GM12878 (cell line): ENCODE data around the gene RRP15.

Experiments used
- ASH2L ChIP-seq: fragments of 300-600, 200-600 bp; sonication (generic); IDR thresholded peaks from 2 replicates; pipeline ENCODE4 v1.6.1; 2017; ENCODE audit warnings: low read depth, mild to moderate bottlenecking, borderline replicate concordance
- CTCF ChIP-seq, 3 experiments: IDR thresholded peaks in 2 of 3; conservative IDR thresholded peaks in 1 of 3; 2 replicates each; pipeline ENCODE4 v1.5.1; 2011; ENCODE audit warnings: low read depth in 3 of 3, low read length in 3 of 3, mild to moderate bottlenecking in 3 of 3, control low read depth in 2 of 3, moderate library complexity in 2 of 3, inconsistent platforms in 1 of 3, mixed read lengths in 1 of 3; ENCODE audit not compliant: control insufficient read depth in 2 of 3, insufficient read depth in 1 of 3; ENCODE audit errors: extremely low read depth in 1 of 3
- EZH2 ChIP-seq: IDR thresholded peaks from 2 replicates; pipeline ENCODE4 v1.6.1; 2012; ENCODE audit warnings: low read depth, mild to moderate bottlenecking, control low read depth, inconsistent platforms, low read length, borderline replicate concordance; ENCODE audit not compliant: control insufficient read depth
- FOXM1 ChIP-seq: IDR thresholded peaks from 2 replicates; pipeline ENCODE4 v1.6.1; 2012; ENCODE audit warnings: low read depth, mild to moderate bottlenecking, inconsistent platforms, low read length, moderate library complexity
- GABPA ChIP-seq: IDR thresholded peaks from 2 replicates; pipeline ENCODE4 v1.6.1; 2014; ENCODE audit warnings: antibody characterized with exemption, low read depth, mild to moderate bottlenecking, inconsistent platforms
- JUND ChIP-seq: IDR thresholded peaks from 2 replicates; pipeline ENCODE4 v1.6.1; 2012; ENCODE audit warnings: low read depth, mild to moderate bottlenecking, low read length, improper control_type of control experiment, moderate library complexity
- MXI1 ChIP-seq: fragments of 150-350 bp; IDR thresholded peaks from 2 replicates; pipeline ENCODE4 v1.6.1; 2011; ENCODE audit warnings: low read depth, mild to moderate bottlenecking, inconsistent platforms, low read length, improper control_type of control experiment
- PKNOX1 ChIP-seq: fragments of 450-650 bp; IDR thresholded peaks from 2 replicates; pipeline ENCODE4 v1.6.1; 2016; ENCODE audit warnings: mild to moderate bottlenecking
- RCOR1 ChIP-seq: conservative IDR thresholded peaks from 2 replicates; pipeline ENCODE4 v1.6.1; 2012; ENCODE audit warnings: low read depth, low read length, improper control_type of control experiment
- SPI1 ChIP-seq: IDR thresholded peaks from 2 replicates; pipeline ENCODE4 v1.6.1; 2011; ENCODE audit warnings: low read depth, mild to moderate bottlenecking, low read length, moderate library complexity, borderline replicate concordance; ENCODE audit not compliant: insufficient read depth
- YY1 ChIP-seq: IDR thresholded peaks from 2 replicates; pipeline ENCODE4 v1.6.1; 2011; ENCODE audit warnings: low read depth, mild to moderate bottlenecking, low read length
- ZBTB4 ChIP-seq: fragments of 450-650 bp; formaldehyde crosslinking; IDR thresholded peaks from 2 replicates; pipeline ENCODE4 v1.4.0; 2022; ENCODE audit warnings: mild to moderate bottlenecking, moderate library complexity

- no peak for TF ChIP-seq EZH2
- TF ChIP-seq CTCF (IDR thresholded peaks at IDR 0.05 in 2 of 3, conservative IDR thresholded peaks at IDR 0.05 in 1 of 3; ENCODE audit: control insufficient read depth in 2 of 3, extremely low read depth in 1 of 3, insufficient read depth in 1 of 3, low read depth in 3 of 3, low read length in 3 of 3) = peak; percentile 17 to 38 (median 20); a peak in 4 of 6 replicates
- no peak for TF ChIP-seq FOXM1
- no peak for TF ChIP-seq JUND
- no peak for TF ChIP-seq MXI1
- no peak for TF ChIP-seq RCOR1
- no peak for TF ChIP-seq PKNOX1
- no peak for TF ChIP-seq SPI1
- TF ChIP-seq GABPA = no peak
- no peak for TF ChIP-seq ASH2L
- TF ChIP-seq ZBTB4 = no peak
- no peak for TF ChIP-seq YY1
These were observed 76.4 kb downstream of the RRP15 start for GRCh38 chr1:218361298-218362065.
